ENCODE measurements around the gene APOL5. TPM values are rescaled to one million over a fixed set of nuclear protein-coding genes. Genes with fewer than 3 reads are reported as not detected.

The APOL5 gene
- total and polyA plus RNA-seq, 10 of the 15 experiments (the other 5 are each of a cell fraction or from before 2014, with no cell fraction given): not detected

GRCh38 chr22:35677460-35678187 is 40.0 kb upstream of the APOL5 start:
- no peak overlapping the region for H3K4me2 ChIP-seq (ENCODE audit: control insufficient read depth, insufficient read depth)
- H3K79me2 ChIP-seq (ENCODE audit: control insufficient read depth, insufficient read depth, low read length): no peaks in the 10 kb centered on the region
- H2AFZ ChIP-seq (ENCODE audit: control insufficient read depth, low read depth, low read length): no peak overlapping the region
- in situ Hi-C loops (cut with MboI): no loop called here
- no peak overlapping the region for H3K9ac ChIP-seq (ENCODE audit: control insufficient read depth, insufficient read depth, low read length)
- TF ChIP-seq ZNF217 (IDR thresholded peaks at IDR 0.05): no peak
- no peak for TF ChIP-seq BMI1 (IDR thresholded peaks at IDR 0.05; ENCODE audit: borderline replicate concordance)
- TF ChIP-seq, protein P1, sequence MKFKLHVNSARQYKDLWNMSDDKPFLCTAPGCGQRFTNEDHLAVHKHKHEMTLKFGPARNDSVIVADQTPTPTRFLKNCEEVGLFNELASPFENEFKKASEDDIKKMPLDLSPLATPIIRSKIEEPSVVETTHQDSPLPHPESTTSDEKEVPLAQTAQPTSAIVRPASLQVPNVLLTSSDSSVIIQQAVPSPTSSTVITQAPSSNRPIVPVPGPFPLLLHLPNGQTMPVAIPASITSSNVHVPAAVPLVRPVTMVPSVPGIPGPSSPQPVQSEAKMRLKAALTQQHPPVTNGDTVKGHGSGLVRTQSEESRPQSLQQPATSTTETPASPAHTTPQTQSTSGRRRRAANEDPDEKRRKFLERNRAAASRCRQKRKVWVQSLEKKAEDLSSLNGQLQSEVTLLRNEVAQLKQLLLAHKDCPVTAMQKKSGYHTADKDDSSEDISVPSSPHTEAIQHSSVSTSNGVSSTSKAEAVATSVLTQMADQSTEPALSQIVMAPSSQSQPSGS (IDR thresholded peaks at IDR 0.05; ENCODE audit: low read length): no peak
- TF ChIP-seq, protein P2, sequence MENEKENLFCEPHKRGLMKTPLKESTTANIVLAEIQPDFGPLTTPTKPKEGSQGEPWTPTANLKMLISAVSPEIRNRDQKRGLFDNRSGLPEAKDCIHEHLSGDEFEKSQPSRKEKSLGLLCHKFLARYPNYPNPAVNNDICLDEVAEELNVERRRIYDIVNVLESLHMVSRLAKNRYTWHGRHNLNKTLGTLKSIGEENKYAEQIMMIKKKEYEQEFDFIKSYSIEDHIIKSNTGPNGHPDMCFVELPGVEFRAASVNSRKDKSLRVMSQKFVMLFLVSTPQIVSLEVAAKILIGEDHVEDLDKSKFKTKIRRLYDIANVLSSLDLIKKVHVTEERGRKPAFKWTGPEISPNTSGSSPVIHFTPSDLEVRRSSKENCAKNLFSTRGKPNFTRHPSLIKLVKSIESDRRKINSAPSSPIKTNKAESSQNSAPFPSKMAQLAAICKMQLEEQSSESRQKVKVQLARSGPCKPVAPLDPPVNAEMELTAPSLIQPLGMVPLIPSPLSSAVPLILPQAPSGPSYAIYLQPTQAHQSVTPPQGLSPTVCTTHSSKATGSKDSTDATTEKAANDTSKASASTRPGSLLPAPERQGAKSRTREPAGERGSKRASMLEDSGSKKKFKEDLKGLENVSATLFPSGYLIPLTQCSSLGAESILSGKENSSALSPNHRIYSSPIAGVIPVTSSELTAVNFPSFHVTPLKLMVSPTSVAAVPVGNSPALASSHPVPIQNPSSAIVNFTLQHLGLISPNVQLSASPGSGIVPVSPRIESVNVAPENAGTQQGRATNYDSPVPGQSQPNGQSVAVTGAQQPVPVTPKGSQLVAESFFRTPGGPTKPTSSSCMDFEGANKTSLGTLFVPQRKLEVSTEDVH (IDR thresholded peaks at IDR 0.05; ENCODE audit: low read depth, partially characterized antibody): no peak
- TF ChIP-seq CHD4 (IDR thresholded peaks at IDR 0.05): no peak
- TF ChIP-seq, protein P3, sequence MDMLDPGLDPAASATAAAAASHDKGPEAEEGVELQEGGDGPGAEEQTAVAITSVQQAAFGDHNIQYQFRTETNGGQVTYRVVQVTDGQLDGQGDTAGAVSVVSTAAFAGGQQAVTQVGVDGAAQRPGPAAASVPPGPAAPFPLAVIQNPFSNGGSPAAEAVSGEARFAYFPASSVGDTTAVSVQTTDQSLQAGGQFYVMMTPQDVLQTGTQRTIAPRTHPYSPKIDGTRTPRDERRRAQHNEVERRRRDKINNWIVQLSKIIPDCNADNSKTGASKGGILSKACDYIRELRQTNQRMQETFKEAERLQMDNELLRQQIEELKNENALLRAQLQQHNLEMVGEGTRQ (IDR thresholded peaks at IDR 0.05; ENCODE audit: borderline replicate concordance, low read depth, low read length): no peak
- TF ChIP-seq YBX1 (IDR thresholded peaks at IDR 0.05): no peak
- no peak for TF ChIP-seq MXI1 (IDR thresholded peaks at IDR 0.05; ENCODE audit: low read depth, low read length)
- no peak for TF ChIP-seq RB1 (IDR thresholded peaks at IDR 0.05; ENCODE audit: borderline replicate concordance)
- TF ChIP-seq MYC (IDR thresholded peaks at IDR 0.05; ENCODE audit: insufficient read depth, insufficient read length, insufficient replicate concordance, low read length, severe bottlenecking): no peak
- TF ChIP-seq MTA2 (IDR thresholded peaks at IDR 0.05; ENCODE audit: low read depth): no peak
- no peak for TF ChIP-seq NR2C2 (IDR thresholded peaks at IDR 0.05; ENCODE audit: borderline replicate concordance, control insufficient read depth, insufficient read length, low read depth)
- TF ChIP-seq CBX3 (IDR thresholded peaks at IDR 0.05; ENCODE audit: borderline replicate concordance, low read depth): no peak
- TF ChIP-seq NFXL1 (IDR thresholded peaks at IDR 0.05; ENCODE audit: borderline replicate concordance): no peak
- TF ChIP-seq RAD21 (IDR thresholded peaks at IDR 0.05; ENCODE audit: insufficient read depth, low read depth, low read length): no peak
- no peak for TF ChIP-seq ETV6 (conservative IDR thresholded peaks at IDR 0.05 in 1 of 2, IDR thresholded peaks at IDR 0.05 in 1 of 2; ENCODE audit: borderline replicate concordance in 1 of 2, low read depth in 1 of 2)
- TF ChIP-seq RAD51 (IDR thresholded peaks at IDR 0.05): no peak
- no peak for TF ChIP-seq ZNF207 (IDR thresholded peaks at IDR 0.05; ENCODE audit: borderline replicate concordance)
- no peak for TF ChIP-seq RBBP5 (conservative IDR thresholded peaks at IDR 0.05)
- no peak for TF ChIP-seq KLF5 (IDR thresholded peaks at IDR 0.05; ENCODE audit: partially characterized antibody)
- ChIA-PET SMC1A (ENCODE audit: uncharacterized antibody, unreplicated experiment) (interaction anchor here (1.0 to 1.9 kb wide), 3 partner anchors 8 to 47 kb away, joined by 4 to 5 read pairs (median 5); partner anchors contain the start of gene APOL6), CTCF (interaction anchor here (1.0 to 3.4 kb wide), 3 partner anchors 10 to 47 kb away, joined by 3 to 11 read pairs (median 4); no protein-coding TSS in a partner anchor), RAD21 (ENCODE audit: unreplicated experiment) (interaction anchor here (1.0 kb wide), 1 partner anchor 43 kb away, joined by 3 read pairs; no protein-coding TSS in a partner anchor), POLR2A (no interaction called here)
- no peak overlapping the region for H3K27ac ChIP-seq (ENCODE audit: control insufficient read depth, insufficient read depth)
- H3K4me1 ChIP-seq (ENCODE audit: control insufficient read depth, insufficient read depth, low read length): no peaks in the 10 kb centered on the region
- H3K4me3 ChIP-seq: no peak overlapping the region
- no peaks in the 10 kb centered on the region for H3K36me3 ChIP-seq (ENCODE audit: control insufficient read depth in 2 of 2, insufficient read depth in 2 of 2, low read length in 1 of 2)
- no peak for DNase-seq (ENCODE audit: low read depth, low spot score)
- FAIRE-seq: no peak
- intact Hi-C loops (cut with micrococcal nuclease; ENCODE audit: unreplicated experiment): no loop called here
- H4K20me1 ChIP-seq (ENCODE audit: control insufficient read depth, insufficient read depth): no peaks in the 10 kb centered on the region
- H3K9me3 ChIP-seq (replicated peaks; ENCODE audit: control insufficient read depth, insufficient read depth, low read length): peaks cover 5% of the 10 kb centered on the region; the same call in 2 of the 3 replicates
- 39% methylated on average over 7 of the region's 7 CpGs for WGBS (ENCODE audit: insufficient coverage, insufficient replicate concordance, low lambda C conversion rate, missing lambda C conversion rate)
- ATAC-seq: no peak
- no TSS peak for BruUV-seq (replicated peaks)
- no peaks in the 10 kb centered on the region for H3K27me3 ChIP-seq (replicated peaks in 1 of 2; ENCODE audit: control insufficient read depth in 2 of 2, insufficient read depth in 2 of 2, low read length in 1 of 2)

Data from GM12878 (cell line).